ENCODE data around the gene DSPP. TPM values are rescaled to one million over a fixed set of nuclear protein-coding genes. Genes with fewer than 3 reads are reported as not detected.

DSPP gene
- polyA plus RNA-seq, 1 of the 3 experiments (the other 2 are of a cell fraction): not detected

GRCh38 chr4:87622303-87622702, 14.0 kb downstream of the DSPP start:
- TF ChIP-seq PBX3 (IDR thresholded peaks at IDR 0.05) (no peak), IRF3 (IDR thresholded peaks at IDR 0.05; ENCODE audit: low read depth, low read length) (no peak), MEF2A (IDR thresholded peaks at IDR 0.05; ENCODE audit: borderline replicate concordance, low read depth) (no peak), EP300 (IDR thresholded peaks at IDR 0.05; ENCODE audit: borderline replicate concordance in 1 of 2, low read depth in 1 of 2, low read length in 1 of 2) (no peak), RAD21 (IDR thresholded peaks at IDR 0.05; ENCODE audit: low read length) (no peak), RXRA (IDR thresholded peaks at IDR 0.05; ENCODE audit: borderline replicate concordance, low read depth) (no peak), USF1 (IDR thresholded peaks at IDR 0.05; ENCODE audit: borderline replicate concordance, low read depth) (no peak), CTCF (IDR thresholded peaks at IDR 0.05) (no peak), FOXJ3 (CRISPR knock-in tag; IDR thresholded peaks at IDR 0.05) (no peak), ELF1 (IDR thresholded peaks at IDR 0.05) (no peak)
- Histone ChIP-seq H3K4me3 (ENCODE audit: low read depth in 2 of 2, low read length in 1 of 2) (no peak overlapping the region), H4K20me1 (ENCODE audit: insufficient read depth) (no peaks in the 10 kb centered on the region), H3K4me2 (no peak overlapping the region), H3F3A (replicated peaks; ENCODE audit: insufficient read depth) (no peaks in the 10 kb centered on the region), H3K9me2 (no peaks in the 10 kb centered on the region), H3K27ac (ENCODE audit: low read depth in 2 of 2, low read length in 1 of 2) (no peak overlapping the region), H3K79me2 (ENCODE audit: insufficient read depth) (no peaks in the 10 kb centered on the region), H2AFZ (ENCODE audit: low read depth) (no peak overlapping the region), H3K36me3 (replicated peaks in 1 of 2; ENCODE audit: control insufficient read depth in 1 of 2, insufficient read depth in 2 of 2, low read length in 1 of 2) (no peaks in the 10 kb centered on the region), H3K4me1 (ENCODE audit: control insufficient read depth in 1 of 2, insufficient read depth in 2 of 2, low read depth in 1 of 2, low read length in 1 of 2) (no peaks in the 10 kb centered on the region), H3K9ac (no peak overlapping the region), H3K9me3 (no peaks in the 10 kb centered on the region), H3K27me3 (ENCODE audit: insufficient read depth) (no peaks in the 10 kb centered on the region; the same call in 1 of the 2 replicates)
- ChIA-PET POLR2A (no interaction called here), CTCF (no interaction called here)
- no peak for DNase-seq
- WGBS (ENCODE audit: low lambda C conversion rate): 91% methylated on average over 4 of the region's 8 CpGs

GRCh38 chr4:87624698-87625097, 16.4 kb downstream of the DSPP start:
- Histone ChIP-seq H3K79me2 (ENCODE audit: insufficient read depth) (no peaks in the 10 kb centered on the region), H3F3A (replicated peaks; ENCODE audit: insufficient read depth) (no peaks in the 10 kb centered on the region), H2AFZ (ENCODE audit: low read depth) (no peak overlapping the region), H3K9me2 (no peaks in the 10 kb centered on the region), H3K9me3 (no peaks in the 10 kb centered on the region), H3K27me3 (ENCODE audit: insufficient read depth) (no peaks in the 10 kb centered on the region; the same call in 1 of the 2 replicates), H3K9ac (no peak overlapping the region), H3K4me1 (ENCODE audit: control insufficient read depth in 1 of 2, insufficient read depth in 2 of 2, low read depth in 1 of 2, low read length in 1 of 2) (no peaks in the 10 kb centered on the region), H3K27ac (ENCODE audit: low read depth in 2 of 2, low read length in 1 of 2) (no peak overlapping the region), H4K20me1 (ENCODE audit: insufficient read depth) (no peaks in the 10 kb centered on the region), H3K36me3 (replicated peaks in 1 of 2; ENCODE audit: control insufficient read depth in 1 of 2, insufficient read depth in 2 of 2, low read length in 1 of 2) (no peaks in the 10 kb centered on the region), H3K4me3 (ENCODE audit: low read depth in 2 of 2, low read length in 1 of 2) (no peak overlapping the region), H3K4me2 (no peak overlapping the region)
- ChIA-PET CTCF (no interaction called here), POLR2A (no interaction called here)
- 38% methylated on average over 2 of the region's 2 CpGs for WGBS (ENCODE audit: low lambda C conversion rate)
- no peak for TF ChIP-seq NRF1 (IDR thresholded peaks at IDR 0.05; ENCODE audit: low read depth, low read length)
- no peak for TF ChIP-seq GATA2 (CRISPR knock-in tag; IDR thresholded peaks at IDR 0.05)
- no peak for TF ChIP-seq MAX (IDR thresholded peaks at IDR 0.05; ENCODE audit: low read depth)
- no peak for DNase-seq
